ENCODE results near the gene KLK8.

The KLK8 gene

DNA sequence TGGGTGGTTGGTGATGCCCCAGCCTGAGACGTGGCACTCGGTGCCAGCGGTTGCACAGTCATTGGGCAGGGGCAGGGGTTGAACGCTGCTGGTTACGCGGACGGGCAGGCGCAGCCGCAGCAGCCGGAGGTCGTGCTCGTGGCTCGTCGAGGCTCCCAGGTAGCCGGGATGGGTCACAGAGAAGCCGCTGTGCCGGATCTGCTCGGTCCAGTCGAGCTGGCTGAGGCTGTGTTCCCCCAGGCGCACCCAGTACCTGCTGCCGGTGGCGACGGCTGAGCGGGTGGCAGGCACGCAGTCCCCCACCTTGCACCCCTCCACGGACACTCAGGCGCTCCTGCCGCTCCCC lies 30.4 kb upstream of the KLK8 start:
- no peak for DNase-seq (ENCODE audit: extremely low spot score)
- POLR2A ChIA-PET = no interaction called here
- TF ChIP-seq, protein P1, sequence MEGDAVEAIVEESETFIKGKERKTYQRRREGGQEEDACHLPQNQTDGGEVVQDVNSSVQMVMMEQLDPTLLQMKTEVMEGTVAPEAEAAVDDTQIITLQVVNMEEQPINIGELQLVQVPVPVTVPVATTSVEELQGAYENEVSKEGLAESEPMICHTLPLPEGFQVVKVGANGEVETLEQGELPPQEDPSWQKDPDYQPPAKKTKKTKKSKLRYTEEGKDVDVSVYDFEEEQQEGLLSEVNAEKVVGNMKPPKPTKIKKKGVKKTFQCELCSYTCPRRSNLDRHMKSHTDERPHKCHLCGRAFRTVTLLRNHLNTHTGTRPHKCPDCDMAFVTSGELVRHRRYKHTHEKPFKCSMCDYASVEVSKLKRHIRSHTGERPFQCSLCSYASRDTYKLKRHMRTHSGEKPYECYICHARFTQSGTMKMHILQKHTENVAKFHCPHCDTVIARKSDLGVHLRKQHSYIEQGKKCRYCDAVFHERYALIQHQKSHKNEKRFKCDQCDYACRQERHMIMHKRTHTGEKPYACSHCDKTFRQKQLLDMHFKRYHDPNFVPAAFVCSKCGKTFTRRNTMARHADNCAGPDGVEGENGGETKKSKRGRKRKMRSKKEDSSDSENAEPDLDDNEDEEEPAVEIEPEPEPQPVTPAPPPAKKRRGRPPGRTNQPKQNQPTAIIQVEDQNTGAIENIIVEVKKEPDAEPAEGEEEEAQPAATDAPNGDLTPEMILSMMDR (IDR thresholded peaks at IDR 0.05; ENCODE audit: control extremely low read depth, extremely low read depth, low read depth, missing control alignments) = no peak
- CTCF ChIA-PET = no interaction called here

- TF ChIP-seq, protein P1 (IDR thresholded peaks at IDR 0.05; ENCODE audit: control extremely low read depth, extremely low read depth, low read depth, missing control alignments) = no peak
- CTCF ChIA-PET = no interaction called here
- DNase-seq (ENCODE audit: extremely low spot score) = no peak
- POLR2A ChIA-PET = no interaction called here
Measured at GRCh38 chr19:51031220-51031879, 29.9 kb upstream of the KLK8 start.

DNA sequence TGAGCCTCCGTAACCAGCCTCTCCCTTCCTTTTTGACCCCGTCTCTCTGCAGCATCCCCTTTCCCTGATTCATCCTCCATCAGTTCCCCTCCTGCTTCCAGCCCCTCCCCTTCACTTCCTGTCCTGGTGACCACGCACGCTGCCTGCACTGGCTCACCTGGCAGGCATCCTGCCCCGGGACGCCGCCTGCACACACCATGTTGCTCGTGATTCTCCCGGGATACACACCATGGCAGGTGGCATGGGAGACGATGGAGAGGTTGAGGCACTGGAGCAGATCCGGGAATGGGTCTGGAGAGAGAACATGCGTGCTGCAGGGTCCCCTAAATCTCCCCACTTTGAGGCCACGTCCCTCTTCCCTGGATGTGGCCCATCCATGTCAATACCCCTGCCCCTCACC lies 29.2 kb upstream of the KLK8 start:
- DNase-seq (ENCODE audit: extremely low spot score) = no peak
- ChIA-PET CTCF (no interaction called here), POLR2A (no interaction called here)
- TF ChIP-seq, protein P1 (IDR thresholded peaks at IDR 0.05; ENCODE audit: control extremely low read depth, extremely low read depth, low read depth, missing control alignments) = no peak

GRCh38 chr19:51029718-51030117 lies 28.3 kb upstream of the KLK8 start:
- DNase-seq (ENCODE audit: extremely low spot score) = no peak
- POLR2A ChIA-PET = no interaction called here
- TF ChIP-seq, protein P1 (IDR thresholded peaks at IDR 0.05; ENCODE audit: control extremely low read depth, extremely low read depth, low read depth, missing control alignments) = no peak
- CTCF ChIA-PET = no interaction called here

DNA sequence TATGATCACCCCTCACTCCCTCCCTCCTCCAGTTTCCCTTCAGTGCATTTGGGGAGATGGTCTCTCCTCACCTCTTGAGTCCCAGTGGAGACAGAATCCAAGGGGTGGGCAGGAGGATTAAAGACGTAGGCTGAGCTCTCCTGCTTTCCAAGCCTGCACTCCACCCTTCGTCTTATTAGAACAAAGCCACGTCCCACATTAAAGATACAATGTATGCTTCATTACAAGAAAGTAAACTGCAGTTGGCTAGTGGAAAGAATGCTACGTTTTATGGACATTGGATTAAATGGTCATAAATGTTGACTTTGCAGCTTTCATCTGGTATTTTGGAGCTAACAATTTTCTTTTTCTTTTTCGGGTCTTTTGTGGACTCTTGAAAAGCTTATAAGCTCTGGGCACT lies 26.5 kb upstream of the KLK8 start:
- TF ChIP-seq, protein P1 (IDR thresholded peaks at IDR 0.05; ENCODE audit: control extremely low read depth, extremely low read depth, low read depth, missing control alignments) = no peak
- POLR2A ChIA-PET = interaction anchor here (0.6 kb wide), 1 partner anchor 600 kb away, joined by 6 read pairs; no protein-coding TSS in a partner anchor
- no peak for DNase-seq (ENCODE audit: extremely low spot score)
- CTCF ChIA-PET = no interaction called here

DNA sequence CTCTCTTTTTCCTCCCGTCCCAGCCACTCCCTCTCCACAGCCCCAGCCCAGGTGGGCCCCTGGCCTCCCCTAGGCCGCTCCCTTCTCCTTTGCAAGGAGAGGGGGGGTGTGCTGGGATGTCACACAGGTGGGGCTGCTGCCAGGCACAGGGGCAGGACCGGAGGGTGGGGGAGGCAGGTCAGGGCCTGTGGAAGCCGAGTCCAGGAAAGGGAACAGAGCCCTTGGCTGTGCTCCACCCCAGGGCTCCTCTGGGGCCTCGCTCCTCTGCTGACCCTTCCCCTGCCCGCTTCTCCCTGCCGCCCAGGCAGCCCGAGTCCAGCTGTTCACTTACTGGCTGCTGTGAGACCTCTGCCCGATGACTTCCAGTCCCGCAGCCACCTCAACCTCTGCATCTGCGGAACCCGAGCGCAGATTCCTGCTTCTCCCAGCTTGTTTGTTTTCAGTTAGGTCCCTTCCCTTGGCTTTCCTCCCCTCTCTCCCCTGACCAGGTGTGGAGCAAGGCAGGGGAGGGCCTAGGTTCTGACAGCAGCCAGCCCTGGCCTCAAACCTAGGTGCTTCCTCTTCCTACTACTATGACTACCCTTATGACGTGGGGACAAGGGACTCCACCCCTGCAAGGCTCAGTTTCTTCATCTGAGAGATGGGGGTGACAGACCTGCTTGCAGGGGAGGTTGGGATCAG lies 25.9 kb upstream of the KLK8 start:
- ChIA-PET CTCF (no interaction called here), POLR2A (no interaction called here)
- no peak for DNase-seq (ENCODE audit: extremely low spot score)
- TF ChIP-seq, protein P1 (IDR thresholded peaks at IDR 0.05; ENCODE audit: control extremely low read depth, extremely low read depth, low read depth, missing control alignments) = no peak
